ENCODE measurements around the gene FKBP7. TPM values are rescaled to one million over a fixed set of nuclear protein-coding genes. Genes with fewer than 3 reads are reported as not detected.

The FKBP7 gene
- total and polyA plus RNA-seq, 2 of the 13 experiments (the other 11 are each of a cell fraction or from before 2014, with no cell fraction given): 12.4 to 14.8 TPM

DNA sequence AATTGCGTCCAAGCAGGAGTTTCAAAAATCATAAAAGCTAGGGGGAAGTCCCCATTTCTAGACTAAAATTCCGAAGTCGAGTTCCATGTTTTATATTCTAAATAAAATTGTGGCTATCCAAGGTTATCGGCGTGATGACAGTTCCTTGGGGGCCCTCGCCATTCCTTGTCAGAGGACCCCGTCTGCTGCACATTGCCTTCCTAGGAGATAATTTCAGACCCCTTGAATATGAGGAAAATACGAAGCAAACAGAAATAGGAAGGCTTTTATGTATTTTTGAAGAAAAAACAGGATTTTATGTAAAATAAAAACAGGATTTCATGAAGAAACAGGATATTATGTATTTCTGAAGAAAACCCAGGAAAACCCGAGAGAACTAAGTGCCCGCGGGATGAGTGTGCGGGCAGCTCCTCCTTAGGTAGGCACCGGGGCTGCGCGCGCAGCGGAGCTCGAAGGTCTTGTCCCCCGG, 1.4 kb upstream of the FKBP7 start (continued):
- TF ChIP-seq FOXM1 (CRISPR knock-in tag; IDR thresholded peaks at IDR 0.05): no peak
- TF ChIP-seq REL (CRISPR knock-in tag; conservative IDR thresholded peaks at IDR 0.05): no peak
- TF ChIP-seq TEF (CRISPR knock-in tag; IDR thresholded peaks at IDR 0.05): no peak
- no peak for TF ChIP-seq ETS1 (CRISPR knock-in tag; IDR thresholded peaks at IDR 0.05)
- TF ChIP-seq ZNF451 (CRISPR knock-in tag; IDR thresholded peaks at IDR 0.05): no peak
- TF ChIP-seq ZNF230 (CRISPR knock-in tag; IDR thresholded peaks at IDR 0.05): no peak
- TF ChIP-seq BCL6 (CRISPR knock-in tag; IDR thresholded peaks at IDR 0.05): no peak
- no peak for TF ChIP-seq ZSCAN30 (CRISPR knock-in tag; IDR thresholded peaks at IDR 0.05)
- peak; percentile 77 for TF ChIP-seq POLR2AphosphoS5 (IDR thresholded peaks at IDR 0.05; ENCODE audit: low read depth, low read length)
- TF ChIP-seq MAZ (IDR thresholded peaks at IDR 0.05; ENCODE audit: borderline replicate concordance, low read depth, low read length): 0 out of 2 replicates have a peak, but pooled peaks have one; percentile 45
- TF ChIP-seq MAZ (CRISPR knock-in tag; IDR thresholded peaks at IDR 0.05; ENCODE audit: low read depth): no peak
- TF ChIP-seq ATF7-NPFF (CRISPR knock-in tag; IDR thresholded peaks at IDR 0.05; ENCODE audit: low read depth): no peak
- TF ChIP-seq ZNF225 (CRISPR knock-in tag; IDR thresholded peaks at IDR 0.05): no peak
- no peak for TF ChIP-seq TOPORS (CRISPR knock-in tag; IDR thresholded peaks at IDR 0.05)
- TF ChIP-seq TBP (CRISPR knock-in tag; IDR thresholded peaks at IDR 0.05): no peak
- TF ChIP-seq ZNF333 (CRISPR knock-in tag; IDR thresholded peaks at IDR 0.05; ENCODE audit: borderline replicate concordance): no peak
- no peak for TF ChIP-seq ZNF615 (CRISPR knock-in tag; IDR thresholded peaks at IDR 0.05; ENCODE audit: borderline replicate concordance)
- TF ChIP-seq ZNF703 (CRISPR knock-in tag; IDR thresholded peaks at IDR 0.05; ENCODE audit: borderline replicate concordance): no peak
- TF ChIP-seq ZNF792 (CRISPR knock-in tag; IDR thresholded peaks at IDR 0.05): no peak; the same call in 1 of the 2 replicates
- no peak for TF ChIP-seq SRSF1 (optimal IDR thresholded peaks at IDR 0.05; ENCODE audit: low read depth, low read length)
- no peak for TF ChIP-seq GTF2F1 (IDR thresholded peaks at IDR 0.05; ENCODE audit: low read length)
- no peak for TF ChIP-seq GLMP (CRISPR knock-in tag; IDR thresholded peaks at IDR 0.05; ENCODE audit: borderline replicate concordance)
- TF ChIP-seq ZNF552 (CRISPR knock-in tag; IDR thresholded peaks at IDR 0.05; ENCODE audit: borderline replicate concordance): no peak
- no peak for TF ChIP-seq NFE2 (CRISPR knock-in tag; IDR thresholded peaks at IDR 0.05)
- TF ChIP-seq WIZ (CRISPR knock-in tag; IDR thresholded peaks at IDR 0.05): 0 out of 2 replicates have a peak, but pooled peaks have one; percentile 49
- TF ChIP-seq, protein P1, sequence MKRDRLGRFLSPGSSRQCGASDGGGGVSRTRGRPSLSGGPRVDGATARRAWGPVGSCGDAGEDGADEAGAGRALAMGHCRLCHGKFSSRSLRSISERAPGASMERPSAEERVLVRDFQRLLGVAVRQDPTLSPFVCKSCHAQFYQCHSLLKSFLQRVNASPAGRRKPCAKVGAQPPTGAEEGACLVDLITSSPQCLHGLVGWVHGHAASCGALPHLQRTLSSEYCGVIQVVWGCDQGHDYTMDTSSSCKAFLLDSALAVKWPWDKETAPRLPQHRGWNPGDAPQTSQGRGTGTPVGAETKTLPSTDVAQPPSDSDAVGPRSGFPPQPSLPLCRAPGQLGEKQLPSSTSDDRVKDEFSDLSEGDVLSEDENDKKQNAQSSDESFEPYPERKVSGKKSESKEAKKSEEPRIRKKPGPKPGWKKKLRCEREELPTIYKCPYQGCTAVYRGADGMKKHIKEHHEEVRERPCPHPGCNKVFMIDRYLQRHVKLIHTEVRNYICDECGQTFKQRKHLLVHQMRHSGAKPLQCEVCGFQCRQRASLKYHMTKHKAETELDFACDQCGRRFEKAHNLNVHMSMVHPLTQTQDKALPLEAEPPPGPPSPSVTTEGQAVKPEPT (CRISPR knock-in tag; IDR thresholded peaks at IDR 0.05; ENCODE audit: low read depth): no peak
